ENCODE measurements around the gene CCNL2. TPM values are rescaled to one million over a fixed set of nuclear protein-coding genes. Genes with fewer than 3 reads are reported as not detected.

The CCNL2 gene
- total and polyA plus RNA-seq, 2 of the 13 experiments (the other 11 are each of a cell fraction or from before 2014, with no cell fraction given): 105 to 340 TPM

DNA sequence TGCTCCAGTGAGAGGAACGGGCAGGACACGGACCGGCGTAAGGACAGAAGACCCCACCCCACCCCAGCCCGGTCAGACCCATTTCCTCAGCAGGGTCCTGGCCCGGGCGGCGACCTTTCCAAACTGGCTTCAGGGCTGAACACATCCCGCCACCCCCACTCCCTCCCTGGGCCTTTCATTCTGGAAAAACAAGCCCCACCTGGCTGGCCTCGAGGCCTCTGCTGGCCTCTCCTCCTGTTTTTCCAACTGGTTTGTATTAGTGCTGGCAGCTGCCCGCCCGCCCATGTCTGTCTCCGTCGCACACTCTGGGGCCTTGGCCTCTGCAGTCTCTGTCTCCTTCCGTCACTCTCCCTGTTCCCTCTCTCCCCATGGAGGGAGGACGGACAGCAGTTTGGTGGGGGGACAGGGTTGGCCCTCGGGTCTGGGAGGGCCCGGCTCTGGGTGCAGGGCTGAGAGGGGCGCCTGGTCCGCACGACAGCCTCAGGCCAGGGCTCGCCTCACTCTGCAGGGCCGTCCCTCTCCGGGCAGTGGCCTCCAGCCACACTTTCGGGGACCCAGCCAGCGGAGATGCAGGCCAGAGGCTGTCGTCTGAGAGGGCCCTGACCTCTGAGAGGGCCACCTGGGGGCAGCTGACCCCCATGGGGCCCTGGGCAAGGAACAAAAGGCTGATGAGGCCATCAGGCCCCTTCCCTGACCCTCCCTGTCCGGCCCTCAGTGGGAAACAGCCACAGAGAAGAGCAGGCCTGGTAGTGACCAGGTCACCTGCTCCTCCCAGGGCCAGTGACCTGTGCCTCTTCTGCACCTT is 39.3 kb downstream of the CCNL2 start (continued):
- TF ChIP-seq MAFF (IDR thresholded peaks at IDR 0.05; ENCODE audit: low read depth, low read length) (no peak), BRD4 (CRISPR knock-in tag; IDR thresholded peaks at IDR 0.05) (no peak), IRX3 (CRISPR knock-in tag; IDR thresholded peaks at IDR 0.05; ENCODE audit: borderline replicate concordance, low read depth) (0 out of 2 replicates have a peak, but pooled peaks have one; percentile 68), ZNF10 (CRISPR knock-in tag; IDR thresholded peaks at IDR 0.05; ENCODE audit: borderline replicate concordance, low read depth) (no peak), ZNF589 (CRISPR knock-in tag; conservative IDR thresholded peaks at IDR 0.05) (no peak), E2F5 (CRISPR knock-in tag; conservative IDR thresholded peaks at IDR 0.05) (no peak), MEIS1 (CRISPR knock-in tag; IDR thresholded peaks at IDR 0.05; ENCODE audit: borderline replicate concordance) (no peak), CCDC6 (CRISPR knock-in tag; IDR thresholded peaks at IDR 0.05) (no peak), ZNF672 (CRISPR knock-in tag; IDR thresholded peaks at IDR 0.05) (no peak), ZSCAN25 (CRISPR knock-in tag; IDR thresholded peaks at IDR 0.05) (0 out of 2 replicates have a peak, but pooled peaks have one; percentile 63), ZNF326 (CRISPR knock-in tag; IDR thresholded peaks at IDR 0.05; ENCODE audit: borderline replicate concordance) (no peak), ZBTB26 (CRISPR knock-in tag; IDR thresholded peaks at IDR 0.05; ENCODE audit: borderline replicate concordance) (no peak), PREB (CRISPR knock-in tag; IDR thresholded peaks at IDR 0.05) (no peak), ZNF800 (CRISPR knock-in tag; IDR thresholded peaks at IDR 0.05) (no peak), ZFP36L1 (CRISPR knock-in tag; IDR thresholded peaks at IDR 0.05) (no peak), ZNF556 (CRISPR knock-in tag; IDR thresholded peaks at IDR 0.05; ENCODE audit: borderline replicate concordance) (no peak), ZFAT (CRISPR knock-in tag; conservative IDR thresholded peaks at IDR 0.05) (no peak), ZNF781 (CRISPR knock-in tag; IDR thresholded peaks at IDR 0.05; ENCODE audit: borderline replicate concordance, not compliant biosample characterization) (no peak)
- TF ChIP-seq, protein P1, sequence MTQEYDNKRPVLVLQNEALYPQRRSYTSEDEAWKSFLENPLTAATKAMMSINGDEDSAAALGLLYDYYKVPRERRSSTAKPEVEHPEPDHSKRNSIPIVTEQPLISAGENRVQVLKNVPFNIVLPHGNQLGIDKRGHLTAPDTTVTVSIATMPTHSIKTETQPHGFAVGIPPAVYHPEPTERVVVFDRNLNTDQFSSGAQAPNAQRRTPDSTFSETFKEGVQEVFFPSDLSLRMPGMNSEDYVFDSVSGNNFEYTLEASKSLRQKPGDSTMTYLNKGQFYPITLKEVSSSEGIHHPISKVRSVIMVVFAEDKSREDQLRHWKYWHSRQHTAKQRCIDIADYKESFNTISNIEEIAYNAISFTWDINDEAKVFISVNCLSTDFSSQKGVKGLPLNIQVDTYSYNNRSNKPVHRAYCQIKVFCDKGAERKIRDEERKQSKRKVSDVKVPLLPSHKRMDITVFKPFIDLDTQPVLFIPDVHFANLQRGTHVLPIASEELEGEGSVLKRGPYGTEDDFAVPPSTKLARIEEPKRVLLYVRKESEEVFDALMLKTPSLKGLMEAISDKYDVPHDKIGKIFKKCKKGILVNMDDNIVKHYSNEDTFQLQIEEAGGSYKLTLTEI (CRISPR knock-in tag; conservative IDR thresholded peaks at IDR 0.05): no peak
- TF ChIP-seq, protein P2, sequence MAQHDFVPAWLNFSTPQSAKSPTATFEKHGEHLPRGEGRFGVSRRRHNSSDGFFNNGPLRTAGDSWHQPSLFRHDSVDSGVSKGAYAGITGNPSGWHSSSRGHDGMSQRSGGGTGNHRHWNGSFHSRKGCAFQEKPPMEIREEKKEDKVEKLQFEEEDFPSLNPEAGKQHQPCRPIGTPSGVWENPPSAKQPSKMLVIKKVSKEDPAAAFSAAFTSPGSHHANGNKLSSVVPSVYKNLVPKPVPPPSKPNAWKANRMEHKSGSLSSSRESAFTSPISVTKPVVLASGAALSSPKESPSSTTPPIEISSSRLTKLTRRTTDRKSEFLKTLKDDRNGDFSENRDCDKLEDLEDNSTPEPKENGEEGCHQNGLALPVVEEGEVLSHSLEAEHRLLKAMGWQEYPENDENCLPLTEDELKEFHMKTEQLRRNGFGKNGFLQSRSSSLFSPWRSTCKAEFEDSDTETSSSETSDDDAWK (CRISPR knock-in tag; IDR thresholded peaks at IDR 0.05): no peak
